ENCODE results near the gene GRB10. TPM values are rescaled to one million over a fixed set of nuclear protein-coding genes. Genes with fewer than 3 reads are reported as not detected.

GRB10 gene
- total and polyA plus RNA-seq, 2 of the 8 experiments (the other 6 are each of a cell fraction or from before 2014, with no cell fraction given) = 35.7 to 97.0 TPM

DNA sequence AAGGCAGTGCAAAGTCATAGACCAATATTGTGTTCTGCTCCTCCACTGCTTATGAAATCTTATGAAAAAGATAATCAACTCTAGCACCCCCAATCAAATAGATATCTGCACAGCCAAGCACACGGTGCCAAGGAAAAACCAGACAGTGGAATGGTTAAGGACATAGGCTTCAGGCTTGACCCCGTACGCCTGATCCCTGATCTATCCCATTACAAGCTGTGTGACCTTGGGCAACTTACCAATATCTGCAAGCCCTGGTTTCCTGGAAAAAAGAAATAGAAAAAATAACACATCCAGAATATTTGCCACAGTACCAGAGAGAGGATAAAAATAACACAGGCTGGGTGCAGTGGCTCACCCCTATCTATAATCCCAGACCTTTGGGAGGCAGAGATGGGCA lies 56.9 kb downstream of the GRB10 start:
- peaks cover 0 to 13% of the 10 kb centered on the region in 2 experiments for H4K20me1 ChIP-seq (replicated peaks in 1 of 2; ENCODE audit: control insufficient read depth in 1 of 2, insufficient read depth in 2 of 2, low read length in 2 of 2)
- no peak overlapping the region for H4K5ac ChIP-seq (ENCODE audit: insufficient read length, low read depth, low read length)
- H4K8ac ChIP-seq (ENCODE audit: extremely low read depth, insufficient read depth, low read length) = no peak overlapping the region
- H3K4me1 ChIP-seq (replicated peaks in 1 of 4; ENCODE audit: control insufficient read depth in 3 of 4, insufficient read depth in 4 of 4, low read length in 3 of 4) = peaks cover 0 to 2% (median 1%) of the 10 kb centered on the region in 4 experiments; a peak in 2 of 7 replicates
- no peaks in the 10 kb centered on the region for H3K9me3 ChIP-seq (ENCODE audit: insufficient read depth in 2 of 2, low read depth in 1 of 2, low read length in 1 of 2)
- H2BK12ac ChIP-seq (ENCODE audit: low read depth, low read length) = no peak overlapping the region
- no peak overlapping the region for H3K4me3 ChIP-seq (ENCODE audit: extremely low read depth in 1 of 4, insufficient read depth in 2 of 4, low read depth in 3 of 4, low read length in 4 of 4)
- H3K18ac ChIP-seq (ENCODE audit: extremely low read depth, low read length) = no peak overlapping the region
- WGBS, 2 experiments (ENCODE audit: extremely low coverage in 1 of 2, insufficient coverage in 1 of 2, insufficient read length in 1 of 2, insufficient replicate concordance in 2 of 2, low coverage in 1 of 2, low lambda C conversion rate in 2 of 2, missing lambda C conversion rate in 1 of 2) = 92% methylated on average over 3 of the region's 3 CpGs; no CpG with 5 or more reads in 1 of the 2 experiments
- DNase-seq (ENCODE audit: low read depth in 1 of 2, low spot score in 2 of 2) (no peak), FAIRE-seq (no peak)
- no peak overlapping the region for H3K9ac ChIP-seq (replicated peaks in 1 of 4; ENCODE audit: extremely low read depth in 1 of 4, low read depth in 3 of 4, low read length in 3 of 4)
- no peak overlapping the region for H2BK5ac ChIP-seq (ENCODE audit: low read depth, low read length)
- no peak overlapping the region for H3K14ac ChIP-seq (ENCODE audit: insufficient read length)
- H2BK20ac ChIP-seq (ENCODE audit: low read length) = no peak overlapping the region
- H3K56ac ChIP-seq (replicated peaks; ENCODE audit: insufficient read length, low read depth, low read length) = no peak overlapping the region
- no peaks in the 10 kb centered on the region for H3K27me3 ChIP-seq (replicated peaks in 1 of 4; ENCODE audit: control insufficient read depth in 3 of 4, extremely low read depth in 1 of 4, insufficient read depth in 3 of 4, low read length in 3 of 4)
- TF ChIP-seq SP1 (IDR thresholded peaks at IDR 0.05; ENCODE audit: low read depth, low read length) = no peak
- no peak for TF ChIP-seq SIX5 (IDR thresholded peaks at IDR 0.05; ENCODE audit: low read depth, low read length)
- TF ChIP-seq TAF1 (IDR thresholded peaks at IDR 0.05; ENCODE audit: low read depth, low read length) = no peak
- no peaks in the 10 kb centered on the region for H3K23me2 ChIP-seq (ENCODE audit: low read depth, low read length)
- H3K79me2 ChIP-seq (ENCODE audit: control insufficient read depth in 1 of 2, insufficient read depth in 2 of 2, low read length in 2 of 2) = peaks cover 0 to 73% of the 10 kb centered on the region in 2 experiments; a peak in 2 of 4 replicates
- H3K4me2 ChIP-seq (ENCODE audit: insufficient read depth in 1 of 2, low read depth in 2 of 2, low read length in 2 of 2) = no peak overlapping the region
- H3K4ac ChIP-seq (replicated peaks; ENCODE audit: insufficient read length, low read depth, low read length) = no peak overlapping the region
- no peak overlapping the region for H3K23ac ChIP-seq (ENCODE audit: insufficient read length)
- H3K27ac ChIP-seq (ENCODE audit: low read depth, low read length) = no peak overlapping the region
- H2AK5ac ChIP-seq (ENCODE audit: low read depth, low read length) = no peak overlapping the region
- POLR2A ChIA-PET (ENCODE audit: partially characterized antibody) = interaction anchor here (1.4 kb wide), 1 partner anchor 17 kb away, joined by 3 read pairs; no protein-coding TSS in a partner anchor
- CTCF ChIA-PET (ENCODE audit: partially characterized antibody) = no interaction called here
- no peak overlapping the region for H2BK120ac ChIP-seq (replicated peaks; ENCODE audit: low read depth, low read length)
- H2AFZ ChIP-seq (ENCODE audit: low read length) = no peak overlapping the region
- H3K79me1 ChIP-seq (ENCODE audit: low read depth, low read length) = peaks cover 28% of the 10 kb centered on the region
- H2BK15ac ChIP-seq (ENCODE audit: low read length) = no peak overlapping the region
- H4K91ac ChIP-seq (replicated peaks; ENCODE audit: insufficient read length, low read length) = no peak overlapping the region
- H3K36me3 ChIP-seq (ENCODE audit: control insufficient read depth in 2 of 4, insufficient read depth in 4 of 4, low read length in 3 of 4) = peaks cover 0 to 6% (median 0%) of the 10 kb centered on the region in 4 experiments; a peak in 1 of 8 replicates

Measured in H1 (cell line).